WTC11 (cell line): Measurements from ENCODE around the gene UGT1A8. TPM values are rescaled to one million over a fixed set of nuclear protein-coding genes. Genes with fewer than 3 reads are reported as not detected.

Experiments
- ATAC-seq: fragments of 200-7000 bp; cut with Tn5 transposase; 2 replicates; pipeline ENCODE4 v1.10.0; 2021; ENCODE audit warnings: mild to moderate bottlenecking, moderate library complexity
- CTCF ChIA-PET: fragments of 300-600 bp; sonication (Branson Sonifier 250); formaldehyde crosslinking; loops from one replicate; lab custom pipeline; 2021; ENCODE audit warnings: antibody characterized with exemption; lab: Charles Lee
- POLR2A ChIA-PET: fragments of 350-600 bp; sonication (Branson Sonifier 250); formaldehyde crosslinking; loops from one replicate; lab custom pipeline; 2021; ENCODE audit warnings: antibody characterized with exemption; lab: Charles Lee
- DNase-seq: peaks from one replicate; pipeline ENCODE4 v3.0.0; 2021; ENCODE audit warnings: low spot score
- H3K27ac Mint-ChIP-seq: 2 replicates; pipeline ENCODE4 v1.8.0; 2021; ENCODE audit warnings: mixed read lengths
- H3K27me3 Mint-ChIP-seq: 2 replicates; pipeline ENCODE4 v1.8.0; 2021; ENCODE audit warnings: low read depth, mild to moderate bottlenecking, moderate library complexity, mixed read lengths
- H3K36me3 Mint-ChIP-seq: 2 replicates; pipeline ENCODE4 v1.8.0; 2021; ENCODE audit warnings: mixed read lengths
- H3K4me1 Mint-ChIP-seq: 2 replicates; pipeline ENCODE4 v1.8.0; 2022; ENCODE audit warnings: mixed read lengths
- H3K4me3 Mint-ChIP-seq: 2 replicates; pipeline ENCODE4 v1.8.0; 2021; ENCODE audit warnings: mild to moderate bottlenecking, moderate library complexity, mixed read lengths
- H3K9me3 Mint-ChIP-seq: 2 replicates; pipeline ENCODE4 v1.8.0; 2021; ENCODE audit warnings: mixed read lengths
- FOXJ3 ChIP-seq: sonication (generic); formaldehyde crosslinking; IDR thresholded peaks from 2 replicates; pipeline ENCODE4 v1.9.0; 2021; ENCODE audit warnings: missing genetic modification reagents, mild to moderate bottlenecking, borderline replicate concordance
- IRF2 ChIP-seq: sonication (generic); formaldehyde crosslinking; IDR thresholded peaks from 2 replicates; pipeline ENCODE4 v1.8.0; 2022; ENCODE audit warnings: low read depth, missing genetic modification reagents, borderline replicate concordance
- MXD4 ChIP-seq: fragments of 250-450 bp; sonication (Bioruptor Pico); IDR thresholded peaks from 2 replicates; pipeline ENCODE4 v1.8.0; 2021; ENCODE audit warnings: mild to moderate bottlenecking, moderate library complexity, borderline replicate concordance
- NFE2L1 ChIP-seq: sonication (generic); formaldehyde crosslinking; IDR thresholded peaks from 2 replicates; pipeline ENCODE4 v1.8.1; 2023; ENCODE audit warnings: missing genetic modification reagents
- RORB ChIP-seq: fragments of 250-450 bp; sonication (Bioruptor Pico); IDR thresholded peaks from 2 replicates; pipeline ENCODE4 v1.9.0; 2021; ENCODE audit warnings: mild to moderate bottlenecking
- SMAD4 ChIP-seq: sonication (generic); formaldehyde crosslinking; IDR thresholded peaks from 2 replicates; pipeline ENCODE4 v1.8.0; 2022; ENCODE audit warnings: mild to moderate bottlenecking, missing genetic modification reagents
- ZNF121 ChIP-seq: sonication (generic); formaldehyde crosslinking; IDR thresholded peaks from 2 replicates; pipeline ENCODE4 v1.8.0; 2023; ENCODE audit warnings: missing genetic modification reagents
- ZNF138 ChIP-seq: sonication (generic); formaldehyde crosslinking; conservative IDR thresholded peaks from 2 replicates; pipeline ENCODE4 v1.8.1; 2022; ENCODE audit warnings: mild to moderate bottlenecking, moderate library complexity, missing genetic modification reagents
- ZNF671 ChIP-seq: fragments of 250-450 bp; sonication (Bioruptor Pico); IDR thresholded peaks from 2 replicates; pipeline ENCODE4 v1.8.0; 2021; ENCODE audit warnings: mild to moderate bottlenecking
- total RNA-seq: library from RNA; stranded (reverse); gene quantifications from 3 replicates; pipeline ENCODE4 v1.2.3, GENCODE V29; 2021
- TF ChIP-seq, protein P1 (sequence below): sonication (generic); formaldehyde crosslinking; IDR thresholded peaks from 2 replicates; pipeline ENCODE4 v1.8.1; 2022; ENCODE audit warnings: missing genetic modification reagents, borderline replicate concordance
- TF ChIP-seq, protein P2 (sequence below): fragments of 250-450 bp; sonication (Bioruptor Pico); IDR thresholded peaks from 2 replicates; pipeline ENCODE4 v1.9.0; 2021; ENCODE audit warnings: mild to moderate bottlenecking
- TF ChIP-seq, protein P3 (sequence below): sonication (generic); formaldehyde crosslinking; IDR thresholded peaks from 2 replicates; pipeline ENCODE4 v1.8.1; 2022; ENCODE audit warnings: low read depth, mild to moderate bottlenecking, moderate library complexity, missing genetic modification reagents, borderline replicate concordance
- TF ChIP-seq, protein P4 (sequence below): fragments of 250-450 bp; sonication (Bioruptor Pico); IDR thresholded peaks from 2 replicates; pipeline ENCODE4 v1.9.0; 2021; ENCODE audit warnings: mild to moderate bottlenecking
- TF ChIP-seq, protein P5 (sequence below): sonication (generic); formaldehyde crosslinking; IDR thresholded peaks from 2 replicates; pipeline ENCODE4 v1.8.1; 2022; ENCODE audit warnings: mild to moderate bottlenecking, moderate library complexity, missing genetic modification reagents
- TF ChIP-seq, protein P6 (sequence below): sonication (generic); formaldehyde crosslinking; conservative IDR thresholded peaks from 2 replicates; pipeline ENCODE4 v1.8.1; 2023; ENCODE audit warnings: mild to moderate bottlenecking, low read depth, missing genetic modification reagents, moderate library complexity
- TF ChIP-seq, protein P7 (sequence below): sonication (generic); formaldehyde crosslinking; IDR thresholded peaks from 2 replicates; pipeline ENCODE4 v1.8.0; 2023; ENCODE audit warnings: missing genetic modification reagents
- TF ChIP-seq, protein P8 (sequence below): fragments of 250-450 bp; sonication (Bioruptor Pico); conservative IDR thresholded peaks from 2 replicates; pipeline ENCODE4 v1.9.0; 2021; ENCODE audit warnings: mild to moderate bottlenecking

Gene UGT1A8
- total RNA-seq, 1 experiment from 2014 or later: 0.13 TPM

DNA sequence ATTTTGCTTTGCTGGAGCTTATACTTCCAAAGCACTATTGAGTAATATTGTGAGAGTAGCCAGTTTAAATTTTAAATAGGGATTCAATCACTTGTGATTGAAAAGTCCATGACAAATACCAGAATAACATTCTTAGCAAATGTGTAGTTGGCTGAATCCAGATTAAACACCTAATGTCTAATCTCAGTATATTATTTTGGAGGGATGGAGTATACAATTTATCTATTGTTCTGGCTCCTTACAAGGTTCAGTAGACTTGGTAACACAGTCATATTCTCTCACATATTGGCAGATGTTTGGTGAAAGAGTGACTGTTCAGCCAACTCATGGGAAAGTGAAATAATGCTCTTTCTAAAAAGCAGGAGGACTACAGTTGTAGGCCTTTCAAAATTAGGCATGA, 56.5 kb downstream of the UGT1A8 start (continued):
- TF ChIP-seq, protein P1, sequence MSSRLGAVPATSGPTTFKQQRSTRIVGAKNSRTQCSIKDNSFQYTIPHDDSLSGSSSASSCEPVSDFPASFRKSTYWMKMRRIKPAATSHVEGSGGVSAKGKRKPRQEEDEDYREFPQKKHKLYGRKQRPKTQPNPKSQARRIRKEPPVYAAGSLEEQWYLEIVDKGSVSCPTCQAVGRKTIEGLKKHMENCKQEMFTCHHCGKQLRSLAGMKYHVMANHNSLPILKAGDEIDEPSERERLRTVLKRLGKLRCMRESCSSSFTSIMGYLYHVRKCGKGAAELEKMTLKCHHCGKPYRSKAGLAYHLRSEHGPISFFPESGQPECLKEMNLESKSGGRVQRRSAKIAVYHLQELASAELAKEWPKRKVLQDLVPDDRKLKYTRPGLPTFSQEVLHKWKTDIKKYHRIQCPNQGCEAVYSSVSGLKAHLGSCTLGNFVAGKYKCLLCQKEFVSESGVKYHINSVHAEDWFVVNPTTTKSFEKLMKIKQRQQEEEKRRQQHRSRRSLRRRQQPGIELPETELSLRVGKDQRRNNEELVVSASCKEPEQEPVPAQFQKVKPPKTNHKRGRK: no peak
- TF ChIP-seq, protein P2, sequence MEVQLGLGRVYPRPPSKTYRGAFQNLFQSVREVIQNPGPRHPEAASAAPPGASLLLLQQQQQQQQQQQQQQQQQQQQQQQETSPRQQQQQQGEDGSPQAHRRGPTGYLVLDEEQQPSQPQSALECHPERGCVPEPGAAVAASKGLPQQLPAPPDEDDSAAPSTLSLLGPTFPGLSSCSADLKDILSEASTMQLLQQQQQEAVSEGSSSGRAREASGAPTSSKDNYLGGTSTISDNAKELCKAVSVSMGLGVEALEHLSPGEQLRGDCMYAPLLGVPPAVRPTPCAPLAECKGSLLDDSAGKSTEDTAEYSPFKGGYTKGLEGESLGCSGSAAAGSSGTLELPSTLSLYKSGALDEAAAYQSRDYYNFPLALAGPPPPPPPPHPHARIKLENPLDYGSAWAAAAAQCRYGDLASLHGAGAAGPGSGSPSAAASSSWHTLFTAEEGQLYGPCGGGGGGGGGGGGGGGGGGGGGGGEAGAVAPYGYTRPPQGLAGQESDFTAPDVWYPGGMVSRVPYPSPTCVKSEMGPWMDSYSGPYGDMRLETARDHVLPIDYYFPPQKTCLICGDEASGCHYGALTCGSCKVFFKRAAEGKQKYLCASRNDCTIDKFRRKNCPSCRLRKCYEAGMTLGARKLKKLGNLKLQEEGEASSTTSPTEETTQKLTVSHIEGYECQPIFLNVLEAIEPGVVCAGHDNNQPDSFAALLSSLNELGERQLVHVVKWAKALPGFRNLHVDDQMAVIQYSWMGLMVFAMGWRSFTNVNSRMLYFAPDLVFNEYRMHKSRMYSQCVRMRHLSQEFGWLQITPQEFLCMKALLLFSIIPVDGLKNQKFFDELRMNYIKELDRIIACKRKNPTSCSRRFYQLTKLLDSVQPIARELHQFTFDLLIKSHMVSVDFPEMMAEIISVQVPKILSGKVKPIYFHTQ (CRISPR knock-in tag): no peak

DNA sequence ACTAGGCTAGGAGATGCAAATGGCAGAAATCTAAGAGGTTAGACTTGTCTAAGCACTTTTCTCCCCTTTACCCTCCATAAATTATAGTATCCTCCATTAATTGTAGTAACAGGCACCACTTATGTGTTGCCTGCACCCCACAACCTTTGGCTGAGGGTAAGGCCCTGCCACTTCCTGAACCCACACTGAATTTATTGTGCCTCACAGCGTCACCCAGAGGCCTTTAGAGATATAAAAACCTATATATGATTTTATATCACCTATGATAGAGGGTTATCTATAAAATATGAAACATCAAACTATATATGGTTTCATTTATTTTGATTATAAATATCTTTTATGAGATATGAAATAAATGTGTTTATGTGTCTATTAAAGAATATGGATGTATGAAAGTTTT, 56.9 kb downstream of the UGT1A8 start:
- TF ChIP-seq FOXJ3 (CRISPR knock-in tag) (no peak), NFE2L1 (CRISPR knock-in tag) (no peak), SMAD4 (CRISPR knock-in tag) (no peak), RORB (CRISPR knock-in tag) (no peak), ZNF671 (CRISPR knock-in tag) (no peak), ZNF121 (CRISPR knock-in tag) (no peak)
- TF ChIP-seq, protein P3, sequence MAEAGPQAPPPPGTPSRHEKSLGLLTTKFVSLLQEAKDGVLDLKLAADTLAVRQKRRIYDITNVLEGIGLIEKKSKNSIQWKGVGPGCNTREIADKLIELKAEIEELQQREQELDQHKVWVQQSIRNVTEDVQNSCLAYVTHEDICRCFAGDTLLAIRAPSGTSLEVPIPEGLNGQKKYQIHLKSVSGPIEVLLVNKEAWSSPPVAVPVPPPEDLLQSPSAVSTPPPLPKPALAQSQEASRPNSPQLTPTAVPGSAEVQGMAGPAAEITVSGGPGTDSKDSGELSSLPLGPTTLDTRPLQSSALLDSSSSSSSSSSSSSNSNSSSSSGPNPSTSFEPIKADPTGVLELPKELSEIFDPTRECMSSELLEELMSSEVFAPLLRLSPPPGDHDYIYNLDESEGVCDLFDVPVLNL (CRISPR knock-in tag): no peak
- TF ChIP-seq, protein P4, sequence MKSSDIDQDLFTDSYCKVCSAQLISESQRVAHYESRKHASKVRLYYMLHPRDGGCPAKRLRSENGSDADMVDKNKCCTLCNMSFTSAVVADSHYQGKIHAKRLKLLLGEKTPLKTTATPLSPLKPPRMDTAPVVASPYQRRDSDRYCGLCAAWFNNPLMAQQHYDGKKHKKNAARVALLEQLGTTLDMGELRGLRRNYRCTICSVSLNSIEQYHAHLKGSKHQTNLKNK (CRISPR knock-in tag): no peak
- ATAC-seq (no peak), DNase-seq (no peak)
- POLR2A ChIA-PET: no interaction called here
- Mint-ChIP-seq H3K4me3 (no peak overlapping the region), H3K4me1 (peaks cover 7% of the 10 kb centered on the region), H3K27me3 (peaks cover 5% of the 10 kb centered on the region; the same call in 1 of the 2 replicates), H3K9me3 (no peaks in the 10 kb centered on the region), H3K27ac (no peak overlapping the region), H3K36me3 (no peaks in the 10 kb centered on the region)
- CTCF ChIA-PET: no interaction called here

DNA sequence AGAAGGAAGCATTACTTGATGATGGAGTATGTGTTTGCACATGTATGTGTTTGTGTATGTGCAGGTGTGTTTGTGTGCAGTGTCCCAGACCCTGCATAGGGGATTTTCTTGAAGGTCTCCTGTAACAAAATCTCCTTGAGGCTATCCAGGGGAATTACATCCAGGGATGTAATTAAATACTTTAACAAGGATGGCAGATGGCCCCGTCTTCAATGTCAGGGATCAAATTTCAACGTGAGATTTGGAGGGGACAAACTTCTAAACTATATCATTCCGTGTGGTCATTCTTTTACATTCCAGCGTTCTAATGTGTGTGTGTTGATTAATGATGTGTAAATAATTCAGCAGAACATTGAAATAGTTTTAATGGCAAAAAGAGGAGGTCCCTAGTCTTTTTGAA, 57.6 kb downstream of the UGT1A8 start:
- H3K4me1 Mint-ChIP-seq: peaks cover 7% of the 10 kb centered on the region
- H3K4me3 Mint-ChIP-seq: no peak overlapping the region
- TF ChIP-seq RORB (CRISPR knock-in tag) (no peak), ZNF138 (no peak), IRF2 (CRISPR knock-in tag) (no peak), MXD4 (CRISPR knock-in tag) (no peak)
- TF ChIP-seq, protein P4 (CRISPR knock-in tag): no peak
- TF ChIP-seq, protein P5, sequence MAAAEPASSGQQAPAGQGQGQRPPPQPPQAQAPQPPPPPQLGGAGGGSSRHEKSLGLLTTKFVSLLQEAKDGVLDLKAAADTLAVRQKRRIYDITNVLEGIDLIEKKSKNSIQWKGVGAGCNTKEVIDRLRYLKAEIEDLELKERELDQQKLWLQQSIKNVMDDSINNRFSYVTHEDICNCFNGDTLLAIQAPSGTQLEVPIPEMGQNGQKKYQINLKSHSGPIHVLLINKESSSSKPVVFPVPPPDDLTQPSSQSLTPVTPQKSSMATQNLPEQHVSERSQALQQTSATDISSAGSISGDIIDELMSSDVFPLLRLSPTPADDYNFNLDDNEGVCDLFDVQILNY: no peak
- TF ChIP-seq, protein P6, sequence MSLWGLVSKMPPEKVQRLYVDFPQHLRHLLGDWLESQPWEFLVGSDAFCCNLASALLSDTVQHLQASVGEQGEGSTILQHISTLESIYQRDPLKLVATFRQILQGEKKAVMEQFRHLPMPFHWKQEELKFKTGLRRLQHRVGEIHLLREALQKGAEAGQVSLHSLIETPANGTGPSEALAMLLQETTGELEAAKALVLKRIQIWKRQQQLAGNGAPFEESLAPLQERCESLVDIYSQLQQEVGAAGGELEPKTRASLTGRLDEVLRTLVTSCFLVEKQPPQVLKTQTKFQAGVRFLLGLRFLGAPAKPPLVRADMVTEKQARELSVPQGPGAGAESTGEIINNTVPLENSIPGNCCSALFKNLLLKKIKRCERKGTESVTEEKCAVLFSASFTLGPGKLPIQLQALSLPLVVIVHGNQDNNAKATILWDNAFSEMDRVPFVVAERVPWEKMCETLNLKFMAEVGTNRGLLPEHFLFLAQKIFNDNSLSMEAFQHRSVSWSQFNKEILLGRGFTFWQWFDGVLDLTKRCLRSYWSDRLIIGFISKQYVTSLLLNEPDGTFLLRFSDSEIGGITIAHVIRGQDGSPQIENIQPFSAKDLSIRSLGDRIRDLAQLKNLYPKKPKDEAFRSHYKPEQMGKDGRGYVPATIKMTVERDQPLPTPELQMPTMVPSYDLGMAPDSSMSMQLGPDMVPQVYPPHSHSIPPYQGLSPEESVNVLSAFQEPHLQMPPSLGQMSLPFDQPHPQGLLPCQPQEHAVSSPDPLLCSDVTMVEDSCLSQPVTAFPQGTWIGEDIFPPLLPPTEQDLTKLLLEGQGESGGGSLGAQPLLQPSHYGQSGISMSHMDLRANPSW: no peak
- TF ChIP-seq, protein P7, sequence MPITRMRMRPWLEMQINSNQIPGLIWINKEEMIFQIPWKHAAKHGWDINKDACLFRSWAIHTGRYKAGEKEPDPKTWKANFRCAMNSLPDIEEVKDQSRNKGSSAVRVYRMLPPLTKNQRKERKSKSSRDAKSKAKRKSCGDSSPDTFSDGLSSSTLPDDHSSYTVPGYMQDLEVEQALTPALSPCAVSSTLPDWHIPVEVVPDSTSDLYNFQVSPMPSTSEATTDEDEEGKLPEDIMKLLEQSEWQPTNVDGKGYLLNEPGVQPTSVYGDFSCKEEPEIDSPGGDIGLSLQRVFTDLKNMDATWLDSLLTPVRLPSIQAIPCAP: no peak
- TF ChIP-seq, protein P8, sequence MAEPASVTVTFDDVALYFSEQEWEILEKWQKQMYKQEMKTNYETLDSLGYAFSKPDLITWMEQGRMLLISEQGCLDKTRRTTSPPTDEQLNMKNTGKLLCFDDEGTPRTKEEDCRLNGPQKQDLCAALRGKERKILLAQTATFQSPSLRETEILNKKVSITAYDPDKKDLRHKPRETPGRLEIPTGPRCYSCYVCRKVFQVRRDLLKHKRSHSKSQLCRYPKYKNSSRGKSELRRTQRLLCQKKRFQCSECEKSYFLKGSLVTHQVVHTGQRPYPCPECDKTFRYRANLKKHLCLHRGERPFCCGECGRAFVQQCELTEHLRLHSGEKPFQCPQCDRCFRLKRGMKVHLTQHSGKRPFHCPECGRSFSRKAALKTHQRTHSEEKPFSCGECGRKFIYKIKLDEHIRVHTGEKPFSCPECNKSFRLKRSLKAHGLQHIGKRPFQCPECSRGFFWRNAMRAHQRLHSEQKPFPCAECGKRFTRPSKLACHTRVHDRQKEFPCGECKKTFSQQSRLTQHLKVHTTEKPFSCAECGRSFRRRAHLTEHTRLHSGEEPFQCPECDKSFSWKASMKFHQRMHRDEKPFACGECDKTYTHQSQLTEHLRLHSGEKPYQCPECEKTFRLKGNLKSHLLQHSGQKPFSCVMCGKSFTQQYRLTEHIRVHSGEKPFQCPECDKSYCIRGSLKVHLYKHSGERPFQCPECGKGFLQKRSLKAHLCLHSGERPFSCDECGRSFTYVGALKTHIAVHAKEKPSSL (CRISPR knock-in tag): no peak
- TF ChIP-seq, all 79 proteins: peak for 0
- DNase-seq (no peak), ATAC-seq (peak; percentile 63)
- POLR2A ChIA-PET: no interaction called here
- Mint-ChIP-seq H3K27me3 (peaks cover 11% of the 10 kb centered on the region; the same call in 1 of the 2 replicates), H3K9me3 (no peaks in the 10 kb centered on the region), H3K36me3 (no peaks in the 10 kb centered on the region), H3K27ac (no peak overlapping the region)
- CTCF ChIA-PET: no interaction called here
